Esophagus squamous epithelium (tissue), 4 donors: ENCODE results near the gene TMEM151A.

Source experiments
- CTCF ChIP-seq, 6 experiments: fragments of 450-650 bp in 4 of 6; fragments of 200-600 bp in 2 of 6; sonication (generic) in 2 of 6; IDR thresholded peaks; one replicate each; pipeline ENCODE4 v1.5.1; 2016 to 2019; ENCODE audit warnings: antibody characterized with exemption in 6 of 6, mild to moderate bottlenecking in 4 of 6, moderate library complexity in 4 of 6
- POLR2A ChIP-seq, 4 donors: fragments of 450-650 bp; IDR thresholded peaks; one replicate each; pipeline ENCODE4 v1.6.1; 2017; ENCODE audit warnings: antibody characterized with exemption in 4 of 4, mild to moderate bottlenecking in 4 of 4, moderate library complexity in 3 of 4

- no peak for TF ChIP-seq POLR2A (IDR thresholded peaks at IDR 0.05)
- TF ChIP-seq CTCF (IDR thresholded peaks at IDR 0.05) = no peak
Measured at GRCh38 chr11:66289548-66290329, 2.0 kb upstream of the TMEM151A start.
